COR-L47 (cell line): ENCODE data around the gene ZNF223.

ENCODE experiments used
- DNase-seq: peaks from one replicate; lab custom pipeline; 2025; lab: John Stamatoyannopoulos, UW

The ZNF223 gene

DNA sequence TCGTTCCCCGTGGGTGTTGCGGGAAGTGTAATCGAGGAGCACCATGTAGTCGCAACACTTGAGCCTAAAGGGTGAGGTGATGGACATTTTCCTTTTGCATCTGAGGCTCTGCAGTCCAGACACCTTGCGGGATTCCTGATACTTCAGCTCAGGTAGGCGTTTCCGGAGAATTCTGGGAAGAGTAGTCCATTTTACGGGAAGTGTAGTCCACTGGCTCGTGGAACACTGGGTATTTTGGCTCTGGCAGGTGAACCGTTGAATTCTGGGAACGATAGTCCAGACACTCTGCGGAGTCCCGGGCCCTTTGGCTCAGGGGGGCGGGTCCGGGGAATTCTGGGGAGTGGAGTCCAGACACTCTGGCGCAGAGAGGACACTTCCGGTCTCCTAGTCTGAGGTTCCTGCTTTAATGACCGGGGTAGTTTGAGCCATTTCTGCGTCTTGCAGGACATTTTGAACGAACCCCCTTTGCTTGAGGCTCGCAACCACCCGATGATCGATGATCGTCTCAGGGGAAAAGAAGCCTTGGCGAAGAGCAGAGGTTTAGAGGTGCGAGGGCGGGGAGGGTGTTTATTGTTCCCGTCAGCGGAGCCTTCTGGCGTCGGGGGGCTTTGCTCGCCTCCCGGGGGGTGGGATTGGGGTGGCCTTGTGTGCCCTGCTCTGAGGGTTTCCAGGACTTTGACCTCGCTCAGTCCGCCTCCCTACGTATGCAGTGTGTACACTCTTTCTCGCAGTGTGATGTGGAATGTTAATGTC is at the start of gene ZNF223:
TSS of gene ZNF223 (plus strand) at position 387 of the 753 bp plus-strand sequence. CDS start 3,141 bp downstream, outside the sequence.
- peak; percentile 97 for DNase-seq

DNA sequence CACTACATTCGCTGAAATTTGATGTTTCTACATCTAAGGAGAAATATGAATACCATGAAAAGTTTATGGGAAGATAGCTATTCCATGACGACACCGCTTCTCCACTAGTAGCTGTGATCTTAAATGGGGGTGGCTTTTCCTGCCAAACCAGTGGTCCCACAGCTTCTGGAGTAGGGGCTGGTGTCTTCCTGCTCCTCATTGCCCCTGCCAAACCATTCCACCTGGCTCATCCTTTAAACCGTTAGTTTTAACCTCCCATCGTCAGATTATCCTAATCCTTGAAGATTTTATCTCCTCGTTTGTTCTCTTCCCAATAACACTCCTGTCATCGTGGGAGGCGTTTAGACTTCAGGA is 49.6 kb upstream of the ZNF223 start:
- DNase-seq = no peak

DNA sequence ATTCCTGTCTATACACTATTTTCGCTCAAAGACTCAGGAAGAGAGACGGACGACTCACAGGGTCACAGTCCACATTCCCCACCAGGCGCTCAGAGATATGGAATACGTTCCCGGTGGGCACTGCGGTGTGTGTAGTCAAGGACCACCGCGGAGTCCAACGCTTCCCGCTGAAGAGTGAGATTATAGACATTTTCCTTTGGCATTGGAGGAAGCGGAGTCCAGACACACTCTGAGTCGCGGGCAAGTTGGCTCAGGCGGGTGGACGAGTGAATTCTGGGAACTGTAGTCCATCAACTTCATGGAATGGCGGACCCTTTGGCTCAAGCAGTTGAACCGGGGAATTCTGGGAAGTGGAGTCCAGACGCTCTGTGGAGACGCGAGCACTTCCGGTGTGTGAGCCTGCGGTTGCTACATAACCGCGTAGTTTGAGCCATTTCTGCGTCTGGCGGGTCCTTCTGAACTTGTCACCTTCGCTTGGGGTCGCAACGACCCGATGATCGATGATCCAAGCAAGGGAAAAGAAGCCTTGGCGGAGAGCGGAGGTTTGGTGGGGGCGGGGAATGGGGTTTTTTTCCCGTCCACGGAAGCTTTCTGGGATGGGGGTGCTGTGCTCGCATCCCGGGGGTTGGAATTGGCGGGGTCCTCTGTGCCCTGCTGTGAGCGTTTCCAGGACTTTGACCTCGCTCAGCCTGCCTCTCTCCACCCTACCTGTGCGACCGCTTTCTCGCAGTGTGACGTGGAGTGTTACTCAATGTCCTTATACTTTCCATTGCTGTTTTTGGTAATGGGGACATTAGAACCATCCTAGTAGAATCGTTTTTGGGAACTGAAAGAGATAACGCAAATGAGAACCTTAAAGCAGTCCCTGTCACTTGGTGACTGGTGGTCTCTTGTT is 49.0 kb upstream of the ZNF223 start, which contains the start of gene ZNF230:
TSS of gene ZNF230 (plus strand) at position 392 of the 895 bp plus-strand sequence. CDS start 4,122 bp downstream, outside the sequence.
- peak; percentile 91 for DNase-seq

DNA sequence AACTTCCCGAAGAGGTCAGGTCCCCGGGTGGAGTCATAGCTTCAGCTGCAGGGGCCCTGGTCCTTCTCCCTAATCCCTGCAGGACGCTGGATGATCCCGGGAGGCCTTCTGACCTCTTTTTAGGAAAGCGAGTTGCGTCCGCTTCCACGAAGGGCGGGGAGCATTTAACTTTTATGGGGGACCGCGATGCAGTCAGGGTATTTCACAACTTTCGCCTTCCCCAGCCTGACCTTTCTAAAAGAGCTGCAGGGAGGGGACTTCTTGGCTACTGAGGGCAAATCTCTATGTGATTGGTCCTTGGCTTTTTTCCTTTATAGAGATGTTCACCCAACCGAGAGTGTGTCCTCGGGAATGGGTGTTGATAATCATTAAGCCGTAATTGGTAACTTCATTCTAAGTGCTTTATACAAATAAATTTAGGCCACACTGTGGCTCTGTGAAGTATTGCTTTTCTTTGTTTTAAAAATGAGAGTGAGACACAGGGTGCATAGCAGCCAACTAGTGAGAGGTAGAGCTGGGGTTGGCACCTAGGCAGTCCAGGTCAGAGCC is 48.3 kb upstream of the ZNF223 start:
- DNase-seq = peak; percentile 1

DNA sequence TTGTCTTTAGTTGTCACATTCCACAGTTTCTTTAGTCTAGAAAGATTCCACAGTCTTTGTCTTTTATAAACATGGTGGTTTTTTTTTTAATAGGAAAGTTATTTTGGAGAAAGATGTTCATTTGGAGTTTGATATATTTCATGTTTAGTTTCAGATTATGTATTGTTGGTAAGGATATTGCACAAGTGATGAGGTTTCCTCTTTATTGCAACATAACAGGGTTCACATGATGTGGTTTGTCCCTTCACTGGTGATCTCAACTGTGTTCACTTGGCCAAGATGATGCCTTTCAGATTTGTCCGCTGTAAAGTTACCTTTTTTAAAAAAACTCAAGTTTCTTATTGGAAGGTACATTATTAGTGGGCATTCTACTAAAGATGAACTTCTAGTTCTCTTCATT is 45.9 kb upstream of the ZNF223 start:
- DNase-seq = no peak

DNA sequence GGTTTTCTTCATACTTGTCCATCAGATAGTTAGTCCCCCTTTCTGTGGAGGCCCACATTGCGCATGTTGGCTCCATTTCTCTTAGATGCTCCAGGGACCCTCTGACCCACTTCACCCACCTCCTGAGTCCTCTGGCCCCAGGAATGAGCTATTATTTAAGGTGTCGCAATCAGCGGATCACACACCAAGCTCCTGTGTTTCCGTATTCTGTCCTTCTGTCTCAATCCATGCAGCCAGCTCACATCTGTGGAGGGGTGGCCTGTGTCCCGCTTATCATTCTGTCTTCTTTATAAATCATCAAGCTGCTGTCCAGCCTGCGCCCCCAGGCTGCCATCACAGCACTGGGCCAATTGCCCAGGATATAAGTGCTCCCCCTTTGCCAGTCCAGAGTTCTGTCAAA is 44.4 kb upstream of the ZNF223 start:
- no peak for DNase-seq

DNA sequence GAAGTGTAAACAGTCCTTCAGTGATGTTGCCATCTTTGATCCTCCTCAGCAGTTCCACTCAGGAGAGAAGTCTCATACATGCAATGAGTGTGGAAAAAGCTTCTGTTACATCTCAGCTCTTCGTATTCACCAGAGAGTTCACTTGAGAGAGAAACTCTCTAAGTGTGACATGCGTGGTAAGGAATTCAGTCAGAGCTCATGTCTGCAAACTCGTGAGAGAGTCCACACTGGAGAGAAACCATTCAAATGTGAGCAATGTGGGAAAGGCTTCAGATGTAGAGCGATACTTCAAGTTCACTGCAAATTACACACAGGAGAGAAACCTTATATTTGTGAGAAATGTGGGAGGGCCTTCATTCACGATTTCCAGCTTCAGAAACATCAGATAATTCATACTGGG is 41.4 kb upstream of the ZNF223 start:
- DNase-seq = no peak

DNA sequence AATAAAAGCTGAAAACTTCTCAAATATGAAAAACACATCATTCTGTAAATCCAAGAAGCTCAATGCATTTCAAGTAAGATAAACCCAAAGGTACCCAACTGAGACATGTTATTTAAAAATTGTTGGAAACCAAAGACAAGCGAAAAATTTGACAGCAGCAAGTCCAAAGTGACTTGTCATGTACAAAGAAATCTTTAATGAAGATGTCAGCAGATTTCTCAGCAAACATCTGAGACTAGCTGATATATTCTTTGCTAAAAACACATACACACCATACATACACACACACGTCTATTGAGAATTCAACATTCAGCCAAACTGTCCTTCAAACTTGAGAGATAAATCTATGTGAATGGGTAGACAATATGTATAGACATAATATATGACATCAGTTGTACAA is 32.3 kb upstream of the ZNF223 start:
- DNase-seq = no peak

DNA sequence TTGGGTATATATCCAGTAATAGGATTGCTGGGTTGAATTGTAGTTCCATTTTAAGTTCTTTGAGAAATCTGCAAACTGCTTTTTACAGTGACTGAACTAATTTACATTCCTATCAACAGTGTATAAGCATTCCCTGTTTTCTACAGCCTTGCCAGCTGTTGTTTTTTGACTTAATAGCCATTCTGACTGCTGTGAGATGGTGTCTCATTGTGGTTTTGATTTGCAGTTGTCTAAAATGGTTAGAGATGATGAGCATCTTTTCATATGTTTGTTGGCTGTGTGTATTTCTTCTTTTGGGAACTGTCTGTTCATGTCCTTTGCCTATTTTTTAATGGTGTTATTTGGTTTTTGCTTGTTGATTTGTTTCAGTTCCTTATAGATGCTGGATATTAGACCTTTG is 30.6 kb upstream of the ZNF223 start:
- DNase-seq = no peak

DNA sequence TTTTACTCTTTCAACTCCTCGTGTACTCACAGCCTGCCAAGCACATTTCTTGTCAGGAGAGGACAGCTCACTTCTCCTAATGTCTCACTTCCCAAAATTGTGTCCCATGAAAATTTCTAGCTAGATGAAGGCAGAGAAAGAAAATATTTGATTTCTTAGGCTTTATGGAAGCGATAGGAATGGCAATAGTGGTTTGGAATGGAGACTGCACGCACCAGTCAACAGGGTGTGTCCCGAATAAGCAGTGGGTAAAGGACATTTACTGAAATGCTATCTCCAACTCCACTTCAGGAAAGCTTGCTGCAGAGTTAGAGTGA is 27.0 kb upstream of the ZNF223 start:
- DNase-seq = no peak

DNA sequence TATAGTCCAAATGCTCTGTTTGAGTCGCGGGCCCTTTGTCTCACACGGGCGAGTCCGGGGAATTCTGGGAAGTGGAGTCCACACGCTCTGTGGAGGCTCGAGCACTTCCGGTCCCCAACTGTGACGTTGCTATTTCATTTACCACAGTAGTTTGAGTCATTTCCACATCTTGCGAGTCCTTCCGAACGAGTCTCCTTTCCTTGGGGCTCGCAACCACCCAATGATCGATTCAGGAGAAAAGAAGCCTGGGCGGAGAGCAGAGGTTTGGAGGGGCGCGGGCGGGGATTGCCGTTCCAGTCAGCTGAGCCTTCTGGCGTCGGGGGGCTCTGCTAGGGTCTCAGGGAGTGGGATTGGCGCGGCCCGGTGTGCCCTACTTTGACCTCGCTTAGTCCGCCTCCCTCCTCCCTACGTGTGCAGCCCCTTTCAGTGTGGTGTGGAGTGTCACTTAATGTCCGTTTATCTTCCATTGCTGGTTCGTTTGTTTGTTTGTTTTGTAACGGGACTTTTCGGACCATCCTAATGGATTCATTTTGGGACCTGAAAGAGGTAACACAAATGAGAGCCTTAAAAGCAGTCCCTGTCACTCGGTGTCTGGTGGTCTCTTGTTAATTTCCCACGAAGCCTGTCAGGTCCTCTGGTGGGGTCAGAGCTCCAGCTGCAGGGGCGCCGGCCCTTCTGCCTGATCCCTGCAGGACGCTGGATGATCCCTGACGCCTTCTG is 26.5 kb upstream of the ZNF223 start, which contains the start of gene ZNF222:
TSS of gene ZNF222 (plus strand) at position 163 of the 720 bp plus-strand sequence. CDS start at position 221, 58 bp downstream.
- peak; percentile 46 for DNase-seq

DNA sequence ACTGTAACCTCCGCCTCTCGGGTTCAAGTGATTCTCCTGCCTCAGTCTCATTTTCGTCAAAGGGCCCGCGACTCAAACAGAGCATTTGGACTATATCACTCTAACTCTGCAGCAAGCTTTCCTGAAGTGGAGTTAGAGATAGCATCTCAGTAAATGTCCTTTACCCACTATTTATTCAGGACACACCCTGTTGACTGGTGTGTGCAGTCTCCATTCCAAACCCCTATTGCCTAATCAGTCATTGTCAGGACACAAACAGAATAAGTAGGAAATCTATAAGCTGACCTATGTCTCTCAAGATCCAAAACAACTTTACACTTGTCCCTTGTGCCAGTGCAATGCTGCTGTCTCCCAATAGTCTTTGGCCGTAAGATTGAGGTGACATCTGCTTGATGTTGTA is 25.2 kb upstream of the ZNF223 start:
- no peak for DNase-seq

DNA sequence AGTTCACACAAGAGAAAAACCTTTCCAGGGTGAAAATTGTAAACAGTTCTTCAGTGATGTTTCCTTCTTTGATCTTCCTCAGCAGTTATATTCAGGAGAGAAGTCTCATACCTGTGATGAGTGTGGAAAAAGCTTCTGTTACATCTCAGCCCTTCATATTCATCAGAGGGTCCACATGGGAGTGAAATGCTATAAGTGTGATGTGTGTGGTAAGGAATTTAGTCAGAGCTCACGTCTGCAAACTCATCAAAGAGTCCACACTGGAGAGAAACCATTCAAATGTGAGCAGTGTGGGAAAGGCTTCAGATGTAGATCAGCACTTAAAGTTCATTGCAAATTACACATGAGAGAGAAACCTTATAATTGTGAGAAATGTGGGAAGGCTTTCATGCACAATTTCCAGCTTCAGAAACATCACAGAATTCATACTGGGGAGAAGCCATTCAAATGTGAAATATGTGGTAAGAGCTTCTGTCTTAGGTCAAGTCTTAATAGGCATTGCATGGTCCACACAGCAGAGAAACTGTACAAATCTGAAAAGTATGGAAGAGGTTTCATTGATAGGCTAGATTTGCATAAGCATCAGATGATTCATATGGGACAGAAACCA is 19.7 kb upstream of the ZNF223 start:
- no peak for DNase-seq

DNA sequence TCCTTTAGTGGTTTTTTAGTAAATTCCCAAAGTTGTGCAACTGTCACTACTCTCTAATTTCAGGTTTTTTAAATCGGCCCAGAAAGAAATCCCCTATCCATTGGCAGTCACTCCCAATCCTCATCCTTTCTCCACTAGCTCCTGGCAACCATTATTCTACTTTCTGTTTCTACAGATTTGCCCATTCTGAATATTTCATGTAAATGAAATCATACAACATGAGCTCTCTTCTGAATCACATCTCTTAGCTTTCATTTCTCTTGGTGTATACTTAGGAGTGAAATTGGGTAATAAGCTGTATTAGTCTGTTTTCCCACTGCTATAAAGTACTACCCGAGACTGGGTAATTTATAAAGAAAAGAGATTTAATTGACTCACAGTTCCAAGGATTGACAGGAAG is 9.7 kb upstream of the ZNF223 start:
- DNase-seq = no peak

DNA sequence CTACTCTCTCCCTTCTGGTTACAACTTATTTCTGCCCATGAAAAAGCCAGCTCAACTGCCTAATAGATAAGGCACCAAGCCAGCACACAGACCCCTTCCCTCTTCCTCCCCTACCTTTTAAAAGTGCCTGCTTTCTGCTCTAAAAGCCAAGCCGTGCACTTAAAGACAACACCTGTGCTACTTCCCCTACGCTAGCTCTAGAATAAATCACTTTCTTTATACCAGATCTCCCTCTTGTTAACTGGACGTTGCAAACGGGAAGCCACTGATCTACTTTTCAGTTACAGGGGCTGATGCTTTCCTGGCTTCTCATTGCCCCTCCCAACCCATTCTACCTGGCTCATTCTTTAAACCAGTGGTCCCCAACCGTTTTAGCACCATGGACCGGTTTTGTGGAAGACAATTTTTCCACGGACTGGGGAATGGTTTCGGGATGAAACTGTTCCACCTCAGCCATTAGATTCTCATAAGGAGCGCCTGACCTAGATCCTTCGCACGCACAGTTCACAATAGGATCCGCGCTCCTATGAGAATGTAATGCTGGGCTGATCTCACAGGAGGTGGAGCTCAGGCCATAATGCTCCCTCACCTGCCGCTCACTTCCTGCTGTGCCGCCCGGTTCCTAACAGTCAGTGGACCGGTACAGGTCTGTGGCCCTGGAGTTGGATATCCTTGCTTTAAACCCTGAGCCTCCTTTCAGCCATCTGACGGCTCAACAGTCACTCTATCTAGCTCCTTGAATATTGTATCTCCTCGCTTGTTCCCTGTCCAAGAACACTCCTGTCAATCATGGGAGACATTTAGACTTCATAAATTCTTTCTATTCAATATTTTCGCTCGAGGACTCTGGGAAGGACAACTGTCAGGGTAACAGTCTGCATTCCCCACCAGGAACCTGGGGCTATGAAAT is 841 bp upstream of the ZNF223 start:
- peak; percentile 64 for DNase-seq

DNA sequence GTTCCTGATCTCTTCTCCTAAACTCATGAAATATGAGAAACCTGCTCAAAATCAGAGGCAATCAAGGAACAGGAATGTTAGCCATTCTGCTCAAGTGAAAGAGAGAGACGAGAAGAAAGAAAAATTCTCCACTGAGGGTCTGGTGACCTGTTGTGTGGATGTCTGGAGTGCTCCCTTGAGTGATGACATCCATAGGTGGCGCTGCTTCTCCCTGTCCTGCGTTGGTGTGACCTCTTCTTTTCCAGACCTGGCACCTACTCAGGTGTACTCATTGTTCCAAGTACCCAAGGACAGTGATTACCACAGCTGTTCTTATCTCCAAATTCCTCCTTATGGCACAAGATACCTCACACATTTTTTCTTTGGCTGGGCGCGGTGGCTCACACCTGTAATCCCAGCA is 4.0 kb downstream of the ZNF223 start:
- no peak for DNase-seq

DNA sequence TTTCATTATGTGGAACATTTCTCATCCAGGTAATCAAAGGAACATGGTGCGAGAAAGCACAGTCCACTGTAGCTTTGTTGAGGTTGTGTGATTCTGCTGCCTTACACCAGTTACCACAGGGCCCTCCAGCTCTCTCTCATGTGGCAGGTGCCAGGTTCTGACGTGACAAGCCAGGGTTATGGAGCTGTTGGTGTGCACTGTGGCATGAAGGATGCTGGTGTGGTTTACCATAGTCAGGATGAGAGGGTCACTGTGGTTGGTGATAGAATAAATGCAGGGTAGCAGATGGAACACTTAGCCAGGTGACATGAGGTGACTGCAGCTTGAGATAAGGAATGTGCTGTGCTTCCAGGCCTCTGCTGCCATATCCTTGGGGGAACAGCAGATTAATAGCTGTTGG is 7.4 kb downstream of the ZNF223 start:
- no peak for DNase-seq

DNA sequence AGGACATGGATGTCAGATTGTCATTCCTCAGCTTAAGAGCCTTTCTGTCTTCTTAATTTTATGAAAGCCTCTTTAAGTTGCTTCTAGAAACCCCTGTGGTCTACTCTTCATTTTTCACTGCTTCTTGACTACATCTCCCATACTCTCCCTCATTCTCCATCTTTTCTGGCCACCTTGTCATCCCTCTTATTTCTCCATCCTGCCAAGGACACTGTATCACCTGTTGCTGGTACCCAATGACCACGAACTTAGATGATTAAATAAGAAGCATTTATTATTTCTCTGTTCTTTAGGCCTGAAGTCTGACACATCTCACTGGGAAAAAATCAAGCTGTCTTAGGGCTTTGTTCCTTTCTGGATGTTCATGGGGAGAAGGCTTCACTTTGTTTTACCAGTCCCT is 9.2 kb downstream of the ZNF223 start:
- DNase-seq = no peak

DNA sequence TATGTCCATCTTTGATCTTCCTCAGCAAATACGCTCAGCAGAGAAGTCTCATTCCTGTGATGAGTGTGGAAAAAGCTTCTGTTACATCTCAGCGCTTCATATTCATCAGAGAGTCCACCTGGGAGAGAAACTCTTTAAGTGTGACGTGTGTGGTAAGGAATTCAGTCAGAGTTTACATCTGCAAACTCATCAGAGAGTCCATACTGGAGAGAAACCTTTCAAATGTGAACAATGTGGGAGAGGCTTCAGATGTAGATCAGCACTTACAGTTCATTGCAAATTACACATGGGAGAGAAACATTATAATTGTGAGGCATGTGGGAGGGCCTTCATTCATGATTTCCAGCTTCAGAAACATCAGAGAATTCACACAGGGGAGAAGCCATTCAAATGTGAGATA is 14.5 kb downstream of the ZNF223 start:
- no peak for DNase-seq

DNA sequence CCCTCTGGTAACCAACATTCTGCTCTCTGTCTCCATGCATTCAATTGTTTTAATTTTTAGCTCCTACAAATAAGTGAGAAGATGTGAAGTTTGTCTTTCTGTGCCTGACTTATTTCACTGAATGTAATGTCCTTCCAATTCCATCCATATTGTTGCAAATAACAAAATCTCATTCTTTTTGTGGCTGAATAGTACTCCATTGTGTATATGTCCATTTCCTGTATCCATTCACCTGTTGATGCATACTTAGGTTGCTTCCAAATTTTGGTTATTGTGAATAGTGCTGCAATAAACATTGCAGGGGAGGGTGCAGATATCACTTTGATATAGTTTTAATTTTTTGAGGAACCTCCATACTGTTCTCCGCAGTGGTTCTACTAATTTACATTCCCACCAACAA is 17.6 kb downstream of the ZNF223 start:
- DNase-seq = no peak
